Natural killer cell treated with Interleukin-12 subunit alpha and Interleukin-12 subunit beta and Interleukin-15 and Interleukin-18, amount 100 ng/mL, for 72 hours (primary cell): ENCODE measurements around the gene SPATA6L. TPM values are rescaled to one million over a fixed set of nuclear protein-coding genes. Genes with fewer than 3 reads are reported as not detected.
"Not testable (repeated sequence)": the region's sequence is repeated elsewhere in the genome, so short reads cannot be mapped to it uniquely, and the experiment has no call there.

Experiments used
- ATAC-seq, 2 donors: fragments of 150-1000 bp; cut with Tn5 transposase in 1 of 2; sonication (Bioruptor Pico), chemical (Tn5 transposase) in 1 of 2; 2 replicates each; pipeline ENCODE4 v1.10.0; 2021
- DNase-seq: peaks from one replicate; pipeline ENCODE4 v3.0.0; 2022; ENCODE audit warnings: low spot score
- H3K27ac Mint-ChIP-seq, 2 donors: 1 replicate in 1 of 2; 2 replicates in 1 of 2; pipeline ENCODE4 v1.8.0; 2022; ENCODE audit warnings: mixed read lengths in 2 of 2, mild to moderate bottlenecking in 1 of 2, moderate library complexity in 1 of 2
- H3K27me3 Mint-ChIP-seq, 2 donors: 1 replicate in 1 of 2; 2 replicates in 1 of 2; pipeline ENCODE4 v1.8.0; 2022; ENCODE audit warnings: mixed read lengths in 2 of 2
- H3K36me3 Mint-ChIP-seq: one replicate; pipeline ENCODE4 v1.8.0; 2022; ENCODE audit warnings: mixed read lengths
- H3K4me1 Mint-ChIP-seq, 2 donors: 1 replicate in 1 of 2; 2 replicates in 1 of 2; pipeline ENCODE4 v1.8.0; 2022; ENCODE audit warnings: low read depth in 2 of 2, mixed read lengths in 2 of 2, mild to moderate bottlenecking in 1 of 2
- H3K4me3 Mint-ChIP-seq: one replicate; pipeline ENCODE4 v1.8.0; 2022; ENCODE audit warnings: mixed read lengths
- H3K9me3 Mint-ChIP-seq: 2 replicates; pipeline ENCODE4 v1.8.0; 2022; ENCODE audit warnings: mixed read lengths
- total RNA-seq, 2 donors: library from RNA; stranded (reverse); gene quantifications; one replicate each; pipeline ENCODE4 v1.2.3, GENCODE V29; 2022

SPATA6L gene
- total RNA-seq, 2 donors from 2014 or later = 0.78 to 2.6 TPM

DNA sequence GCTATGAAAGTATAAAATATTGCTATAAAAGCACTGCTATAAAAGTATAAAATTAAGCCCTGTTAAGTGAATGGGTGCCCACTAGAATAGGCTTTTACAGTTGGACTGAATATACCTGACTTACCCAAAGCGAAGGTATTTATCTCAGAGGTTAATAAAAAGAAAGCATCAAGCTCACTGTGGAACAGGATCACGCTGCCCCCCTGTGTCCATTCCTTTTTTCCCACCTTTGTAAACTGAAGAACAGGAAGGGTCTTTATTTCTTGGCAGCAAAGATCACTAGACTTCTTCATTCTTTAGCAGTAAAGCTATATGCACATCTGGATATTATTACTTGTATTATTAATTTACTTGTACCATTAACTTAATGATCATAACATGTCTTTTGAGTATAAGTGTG, 26.3 kb downstream of the SPATA6L start:
- no peak overlapping the region for H3K27ac Mint-ChIP-seq
- H3K36me3 Mint-ChIP-seq = no peaks in the 10 kb centered on the region
- H3K4me3 Mint-ChIP-seq = no peak overlapping the region
- DNase-seq (no peak), ATAC-seq (no peak)
- H3K9me3 Mint-ChIP-seq = no peaks in the 10 kb centered on the region
- H3K4me1 Mint-ChIP-seq = peaks cover 0 to 5% of the 10 kb centered on the region in 2 donors
- H3K27me3 Mint-ChIP-seq = peaks cover 9 to 11% of the 10 kb centered on the region in 2 donors

DNA sequence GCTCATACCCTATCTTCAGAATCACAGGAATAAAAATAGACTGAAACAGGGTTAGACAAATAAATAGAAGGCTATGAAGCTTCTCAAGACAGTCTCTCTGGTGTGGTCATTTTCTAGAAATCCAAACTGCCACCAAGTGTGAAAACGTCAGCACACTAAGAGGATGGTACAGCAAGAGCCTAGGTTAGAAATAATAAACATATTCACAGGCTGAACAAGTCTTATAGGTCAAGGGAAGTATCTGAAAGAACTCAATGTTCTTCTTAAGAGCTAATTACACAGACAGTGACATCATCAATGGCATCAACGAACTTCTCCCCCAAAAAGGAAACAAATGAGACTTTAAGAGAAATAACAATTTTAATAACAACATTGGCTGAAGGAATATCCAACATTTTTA, 26.9 kb downstream of the SPATA6L start:
- H3K9me3 Mint-ChIP-seq = no peaks in the 10 kb centered on the region
- H3K4me3 Mint-ChIP-seq = no peak overlapping the region
- DNase-seq (no peak), ATAC-seq (no peak)
- peaks cover 0 to under 1% of the 10 kb centered on the region in 2 donors for H3K4me1 Mint-ChIP-seq
- H3K27me3 Mint-ChIP-seq = peaks cover 11% of the 10 kb centered on the region in 2 donors
- no peak overlapping the region for H3K27ac Mint-ChIP-seq
- H3K36me3 Mint-ChIP-seq = no peaks in the 10 kb centered on the region

DNA sequence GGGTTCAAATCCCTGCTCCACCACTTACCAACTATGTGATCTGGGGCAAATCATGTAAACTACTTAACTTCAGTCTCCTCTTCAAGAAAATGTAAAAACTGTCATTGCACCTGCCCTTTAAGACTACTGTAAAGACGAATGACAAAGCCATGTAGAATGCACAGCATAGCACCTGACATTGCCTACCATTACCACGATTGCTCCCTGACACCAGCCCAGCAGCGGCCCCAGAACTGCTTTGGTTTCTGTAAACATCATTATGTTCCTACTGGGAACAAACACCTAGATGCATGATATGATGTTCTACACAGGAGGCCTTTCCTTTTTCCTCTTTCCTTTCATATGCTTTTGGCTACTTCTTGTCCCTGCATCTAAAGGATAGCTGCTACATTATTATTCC, 27.3 kb downstream of the SPATA6L start:
- H3K9me3 Mint-ChIP-seq = no peaks in the 10 kb centered on the region
- H3K4me1 Mint-ChIP-seq = no peaks in the 10 kb centered on the region
- H3K4me3 Mint-ChIP-seq = no peak overlapping the region
- H3K27ac Mint-ChIP-seq = no peak overlapping the region
- no peak for DNase-seq
- no peaks in the 10 kb centered on the region for H3K36me3 Mint-ChIP-seq
- peaks cover 11% of the 10 kb centered on the region in 2 donors for H3K27me3 Mint-ChIP-seq
- ATAC-seq = no peak

DNA sequence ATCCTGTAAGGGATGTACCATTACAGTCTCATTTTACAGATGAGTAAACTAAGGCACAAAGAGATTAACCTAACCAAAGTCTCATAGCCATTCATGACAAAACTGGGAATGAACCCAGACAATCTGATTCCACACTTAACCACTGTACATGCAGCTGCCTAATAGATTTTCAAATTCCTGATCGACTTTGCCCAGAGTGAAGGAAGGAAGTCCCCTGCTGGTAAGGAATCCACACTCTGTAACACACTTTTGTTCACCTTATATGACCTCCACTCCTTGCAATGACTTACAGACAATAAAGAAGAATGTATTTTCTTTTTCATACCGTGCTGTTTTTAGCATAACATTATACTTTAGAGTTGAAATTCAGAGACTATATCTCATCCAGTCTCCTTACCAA, 35.4 kb downstream of the SPATA6L start:
- no peaks in the 10 kb centered on the region for H3K9me3 Mint-ChIP-seq
- H3K4me1 Mint-ChIP-seq = no peaks in the 10 kb centered on the region
- DNase-seq (no peak), ATAC-seq (no peak)
- H3K36me3 Mint-ChIP-seq = no peaks in the 10 kb centered on the region
- H3K27ac Mint-ChIP-seq = no peak overlapping the region
- H3K27me3 Mint-ChIP-seq = peaks cover 0 to 2% of the 10 kb centered on the region in 2 donors
- no peak overlapping the region for H3K4me3 Mint-ChIP-seq

DNA sequence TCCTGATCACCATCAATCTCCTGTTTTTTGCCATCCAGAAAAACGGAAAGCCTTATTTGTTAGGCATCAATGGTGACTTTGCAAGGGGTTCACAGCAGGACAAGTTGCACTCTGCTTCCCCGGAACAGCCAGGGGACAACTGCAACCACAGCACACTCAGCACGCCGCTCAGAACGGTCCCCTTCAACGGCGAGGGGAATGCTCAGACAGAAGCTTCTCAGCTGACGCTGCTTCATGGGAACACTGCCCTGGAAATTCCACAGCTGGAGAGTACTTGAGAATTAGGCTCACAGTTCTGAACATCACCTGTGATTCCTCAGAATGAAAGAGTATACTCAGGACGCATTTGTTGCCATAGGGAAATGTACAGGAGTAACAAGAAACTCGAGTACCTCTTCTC, 44.3 kb downstream of the SPATA6L start:
- no peak overlapping the region for H3K4me3 Mint-ChIP-seq
- no peak for DNase-seq
- H3K9me3 Mint-ChIP-seq = no peaks in the 10 kb centered on the region
- ATAC-seq = no peak
- no peaks in the 10 kb centered on the region for H3K36me3 Mint-ChIP-seq
- peaks cover 13 to 15% of the 10 kb centered on the region in 2 donors for H3K4me1 Mint-ChIP-seq
- H3K27me3 Mint-ChIP-seq = no peaks in the 10 kb centered on the region
- no peak overlapping the region for H3K27ac Mint-ChIP-seq

DNA sequence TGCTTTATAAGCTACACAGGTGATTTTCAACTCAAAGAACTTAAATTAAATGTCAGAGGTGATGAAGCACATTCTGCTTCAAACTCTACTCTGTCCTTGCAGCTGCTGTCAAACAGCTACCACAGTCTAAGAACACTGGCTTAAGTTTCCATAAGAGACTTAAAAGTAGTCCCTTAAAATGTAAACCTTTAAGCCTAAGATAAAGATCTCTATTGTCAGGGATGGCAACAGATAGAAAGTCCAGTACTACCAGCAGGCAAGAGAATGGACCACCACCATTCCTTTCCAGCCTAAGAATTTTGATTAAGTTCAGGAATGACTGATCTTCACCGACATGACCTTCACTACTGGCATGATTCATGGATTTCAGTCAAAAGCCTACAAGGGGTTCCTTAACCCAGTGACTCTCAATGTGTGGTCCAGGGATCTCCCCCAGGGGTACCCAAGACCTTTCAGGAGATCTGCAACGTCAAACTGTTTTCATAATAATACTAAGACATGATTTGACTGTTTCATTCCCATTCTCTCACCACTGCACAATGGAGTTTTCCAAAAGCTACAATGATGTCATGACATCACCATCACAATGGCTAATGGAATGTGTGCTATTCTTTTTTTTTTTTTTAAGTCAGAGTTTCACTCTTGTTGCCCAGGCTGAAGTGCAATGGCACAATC, 45.3 kb downstream of the SPATA6L start:
- Mint-ChIP-seq H3K36me3 (no peaks in the 10 kb centered on the region), H3K9me3 (no peaks in the 10 kb centered on the region), H3K27me3 (no peaks in the 10 kb centered on the region), H3K4me1 (peaks cover 13 to 15% of the 10 kb centered on the region in 2 donors), H3K27ac (no peak overlapping the region), H3K4me3 (no peak overlapping the region)
- ATAC-seq (no peak), DNase-seq (no peak)

DNA sequence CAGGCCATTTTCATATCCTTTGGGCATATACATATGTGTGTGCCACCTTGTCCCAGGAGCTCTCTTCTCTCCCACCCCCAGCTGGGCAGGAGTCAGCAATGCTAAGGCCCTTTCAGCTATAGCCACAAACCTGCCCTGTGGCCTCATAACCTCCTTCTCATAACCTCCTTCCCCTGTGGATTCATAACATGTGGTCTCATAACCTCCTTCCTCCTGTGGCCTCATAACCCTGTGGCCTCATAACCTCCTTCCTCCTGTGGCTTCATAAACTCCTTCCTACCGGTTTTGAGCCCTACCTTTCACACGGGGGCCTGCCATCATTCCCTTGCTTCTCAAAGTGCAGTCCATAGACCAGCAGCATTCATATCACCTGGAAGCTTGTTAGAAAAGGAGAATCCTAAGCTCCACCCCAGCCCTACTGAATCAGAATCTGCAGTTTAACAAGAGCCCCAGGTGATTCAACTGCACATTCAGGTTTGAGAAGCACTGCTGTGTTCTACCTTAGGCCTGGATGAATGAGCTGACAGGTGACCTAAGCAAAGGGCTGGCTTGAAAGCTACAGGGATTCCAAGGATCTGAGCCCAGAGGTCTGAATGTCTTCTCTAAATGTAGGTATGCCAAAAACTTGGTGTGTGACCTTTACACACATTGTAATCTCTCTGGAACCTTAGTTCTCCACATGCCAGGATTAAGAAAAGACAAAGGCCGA, 46.1 kb downstream of the SPATA6L start:
- peaks cover 15 to 17% of the 10 kb centered on the region in 2 donors for H3K4me1 Mint-ChIP-seq
- ATAC-seq (peak; percentile 68 to 72), DNase-seq (no peak)
- no peaks in the 10 kb centered on the region for H3K27me3 Mint-ChIP-seq
- H3K4me3 Mint-ChIP-seq = peak overlapping the region; percentile 21
- H3K9me3 Mint-ChIP-seq = no peaks in the 10 kb centered on the region
- peak overlapping the region in 1 of 2 donors; percentile 67 for H3K27ac Mint-ChIP-seq
- no peaks in the 10 kb centered on the region for H3K36me3 Mint-ChIP-seq

DNA sequence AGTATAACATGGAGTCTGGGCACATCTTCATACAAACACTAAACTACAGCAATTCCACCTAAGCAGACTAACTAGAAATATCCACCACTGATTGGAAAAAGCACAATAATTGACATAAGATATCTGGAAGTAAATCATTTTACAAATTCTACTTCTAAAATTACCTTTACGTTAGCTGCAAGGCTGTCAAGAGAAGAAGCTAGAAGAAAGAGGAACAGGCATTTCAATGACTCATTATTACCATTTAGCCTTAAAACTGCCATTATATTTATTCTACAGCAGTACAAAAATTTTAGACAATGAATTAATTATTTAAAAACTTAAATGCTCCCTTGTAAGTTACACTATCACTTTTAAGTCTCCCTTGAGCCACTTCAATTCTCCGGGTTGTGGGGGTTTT, 47.6 kb downstream of the SPATA6L start:
- Mint-ChIP-seq H3K4me1 (peaks cover 15 to 18% of the 10 kb centered on the region in 2 donors), H3K36me3 (no peaks in the 10 kb centered on the region), H3K27ac (no peak overlapping the region), H3K4me3 (no peak overlapping the region), H3K9me3 (no peaks in the 10 kb centered on the region), H3K27me3 (peaks cover 0 to 3% of the 10 kb centered on the region in 2 donors)
- DNase-seq (no peak), ATAC-seq (no peak)

DNA sequence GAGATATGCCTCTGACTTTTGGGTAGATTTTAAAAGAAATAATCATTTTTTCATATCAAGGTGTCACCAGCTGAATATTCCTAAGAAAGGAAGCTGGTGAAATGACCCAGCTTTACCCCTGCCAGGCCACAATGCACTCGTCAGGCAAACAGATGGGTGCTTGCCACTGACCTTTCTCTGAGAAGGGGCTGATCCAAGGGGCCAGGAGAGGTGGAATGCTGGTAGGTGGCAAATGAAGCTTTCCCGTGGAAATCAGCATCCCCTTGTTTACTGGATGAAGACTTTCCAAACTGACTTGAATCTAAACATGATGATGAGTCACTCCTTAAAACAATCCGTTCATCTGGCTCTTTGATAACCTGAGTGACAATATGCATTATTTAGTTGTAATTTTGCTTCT, 48.5 kb downstream of the SPATA6L start:
- peaks cover 15 to 18% of the 10 kb centered on the region in 2 donors for H3K4me1 Mint-ChIP-seq
- H3K9me3 Mint-ChIP-seq = no peaks in the 10 kb centered on the region
- no peaks in the 10 kb centered on the region for H3K36me3 Mint-ChIP-seq
- DNase-seq (no peak), ATAC-seq (no peak)
- peaks cover 0 to 3% of the 10 kb centered on the region in 2 donors for H3K27me3 Mint-ChIP-seq
- H3K27ac Mint-ChIP-seq = no peak overlapping the region
- H3K4me3 Mint-ChIP-seq = no peak overlapping the region

DNA sequence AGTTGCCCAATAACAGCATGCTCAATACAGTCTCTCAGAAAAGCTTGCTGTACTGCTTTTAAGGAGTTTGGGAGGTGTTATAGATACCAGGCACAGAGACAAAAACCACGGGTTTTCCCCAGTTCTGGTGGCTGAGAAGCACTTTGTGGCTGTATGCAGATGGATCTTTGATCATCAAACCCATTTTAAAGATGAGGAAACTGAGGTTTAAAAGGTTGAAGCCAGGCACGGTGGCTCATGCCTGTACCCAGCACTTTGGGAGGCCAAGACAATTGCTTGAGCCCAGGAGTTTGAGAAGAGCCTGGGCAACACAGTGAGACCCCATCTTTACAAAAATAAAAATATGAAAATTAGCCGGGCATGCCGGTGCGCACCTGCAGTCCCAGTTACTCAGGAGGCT, 50.5 kb downstream of the SPATA6L start:
- H3K4me1 Mint-ChIP-seq = peaks cover 14 to 18% of the 10 kb centered on the region in 2 donors
- no peaks in the 10 kb centered on the region for H3K36me3 Mint-ChIP-seq
- no peak for ATAC-seq

DNA sequence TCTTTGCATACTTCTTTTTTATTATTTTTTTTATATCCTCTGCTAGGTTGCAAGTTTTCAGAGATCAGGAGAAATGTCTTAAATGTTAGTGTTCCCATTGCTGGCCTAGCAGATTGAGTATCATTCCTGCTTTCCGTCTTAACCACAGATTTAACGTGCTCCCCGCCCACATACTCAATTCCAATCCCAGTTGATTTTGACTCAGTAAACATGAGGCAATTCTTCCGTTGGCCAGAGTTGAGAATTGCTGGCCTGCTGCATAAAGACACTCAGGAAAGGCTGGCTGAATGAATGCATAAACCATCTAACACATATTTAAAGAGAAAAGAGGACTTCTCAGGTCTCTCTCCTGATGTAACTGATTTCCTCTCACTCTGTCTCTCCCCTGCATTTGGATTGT, 51.0 kb downstream of the SPATA6L start:
- no peaks in the 10 kb centered on the region for H3K9me3 Mint-ChIP-seq
- H3K27ac Mint-ChIP-seq = no peak overlapping the region
- H3K27me3 Mint-ChIP-seq = peaks cover 0 to 3% of the 10 kb centered on the region in 2 donors
- H3K36me3 Mint-ChIP-seq = no peaks in the 10 kb centered on the region
- DNase-seq (no peak), ATAC-seq (no peak)
- peaks cover 9 to 13% of the 10 kb centered on the region in 2 donors for H3K4me1 Mint-ChIP-seq
- no peak overlapping the region for H3K4me3 Mint-ChIP-seq

More for the DNA sequence above, 50.5 kb downstream of the SPATA6L start:
- Mint-ChIP-seq H3K27me3 (peaks cover 0 to 3% of the 10 kb centered on the region in 2 donors), H3K27ac (no peak overlapping the region), H3K9me3 (no peaks in the 10 kb centered on the region), H3K4me3 (no peak overlapping the region)
- no peak for DNase-seq

DNA sequence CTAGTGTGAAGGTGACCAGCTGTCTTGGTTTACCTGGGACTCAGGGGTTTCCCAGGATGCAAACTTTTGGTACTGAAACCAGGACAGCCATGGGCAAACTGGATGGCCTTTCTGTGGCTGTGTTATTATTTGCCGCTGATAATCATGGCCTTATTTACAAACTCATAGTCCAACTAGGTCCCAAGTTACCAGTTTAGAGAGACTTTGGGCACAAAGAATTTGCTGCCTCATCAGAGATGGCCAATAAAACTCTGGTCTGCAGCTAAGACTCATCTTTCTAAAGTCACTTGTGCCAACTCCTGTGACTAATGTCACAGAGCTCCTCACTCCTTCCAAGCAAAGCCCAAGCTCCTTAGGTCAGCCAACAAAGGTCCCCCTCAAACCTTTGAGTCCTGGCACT, 51.7 kb downstream of the SPATA6L start:
- peaks cover 3 to 7% of the 10 kb centered on the region in 2 donors for H3K4me1 Mint-ChIP-seq
- no peaks in the 10 kb centered on the region for H3K9me3 Mint-ChIP-seq
- H3K36me3 Mint-ChIP-seq = peaks cover 2% of the 10 kb centered on the region
- ATAC-seq (no peak), DNase-seq (no peak)
- no peak overlapping the region for H3K27ac Mint-ChIP-seq
- peaks cover 0 to 3% of the 10 kb centered on the region in 2 donors for H3K27me3 Mint-ChIP-seq
- no peak overlapping the region for H3K4me3 Mint-ChIP-seq

DNA sequence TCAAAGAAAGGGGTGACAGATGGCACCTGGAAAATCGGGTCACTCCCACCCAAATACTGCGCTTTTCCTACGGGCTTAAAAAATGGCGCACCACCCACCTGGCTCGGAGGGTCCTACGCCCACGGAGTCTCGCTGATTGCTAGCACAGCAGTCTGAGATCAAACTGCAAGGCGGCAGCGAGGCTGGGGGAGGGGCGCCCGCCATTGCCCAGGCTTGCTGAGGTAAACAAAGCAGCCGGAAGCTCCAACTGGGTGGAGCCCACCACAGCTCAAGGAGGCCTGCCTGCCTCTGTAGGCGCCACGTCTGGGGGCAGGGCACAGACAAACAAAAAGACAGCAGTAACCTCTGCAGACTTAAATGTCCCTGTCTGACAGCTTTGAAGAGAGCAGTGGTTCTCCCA, 60.2 kb downstream of the SPATA6L start:
- H3K4me3 Mint-ChIP-seq, H3K27ac Mint-ChIP-seq, H3K36me3 Mint-ChIP-seq, H3K4me1 Mint-ChIP-seq, H3K9me3 Mint-ChIP-seq, DNase-seq, ATAC-seq, H3K27me3 Mint-ChIP-seq: not testable (repeated sequence)

DNA sequence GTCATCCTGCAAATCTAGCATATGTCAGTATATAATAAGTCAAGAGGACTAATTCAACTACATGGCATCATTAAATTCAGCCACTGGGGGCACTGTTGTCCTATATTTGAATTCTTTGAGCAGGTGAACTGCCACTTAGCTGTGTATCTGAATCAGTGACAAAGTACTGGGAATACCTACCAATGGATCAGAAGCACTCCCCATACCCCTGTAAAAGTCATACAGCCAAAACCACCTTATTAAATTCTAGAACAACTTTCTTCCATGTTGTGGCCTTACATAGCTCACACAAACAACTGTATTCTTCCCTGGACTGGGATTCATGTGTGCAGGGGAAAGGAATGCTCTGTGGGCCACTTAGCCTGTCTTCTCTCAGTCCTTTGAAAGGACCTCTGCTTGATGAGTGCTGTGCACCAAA, 61.6 kb downstream of the SPATA6L start:
- peak; percentile 77 for DNase-seq

More for the DNA sequence above, 61.6 kb downstream of the SPATA6L start:
- Mint-ChIP-seq H3K9me3 (no peaks in the 10 kb centered on the region), H3K36me3 (peaks cover 3% of the 10 kb centered on the region), H3K4me3 (no peak overlapping the region), H3K4me1 (peaks cover 0 to 7% of the 10 kb centered on the region in 2 donors), H3K27ac (no peak overlapping the region), H3K27me3 (no peaks in the 10 kb centered on the region)
- peak; percentile 48 to 69 for ATAC-seq
